A549 (cell line): ENCODE data around the gene SLC3A2. TPM values are rescaled to one million over a fixed set of nuclear protein-coding genes. Genes with fewer than 3 reads are reported as not detected.

Source experiments
- ATAC-seq, 2 experiments: fragments of 200-7000 bp in 1 of 2; fragments of >200 bp in 1 of 2; cut with Nextera tagmentation in 1 of 2; cut with Tn5 transposase in 1 of 2; 3 replicates each; pipeline versions ENCODE4 v1.8.0 to v1.9.1; 2018 to 2020; ENCODE audit warnings: mild to moderate bottlenecking in 1 of 2, moderate library complexity in 1 of 2
- CTCF ChIA-PET: fragments of 300-600 bp; sonication (Branson Sonifier 250); formaldehyde crosslinking; extraction: SDS; loops from one replicate; lab custom pipeline; 2021; ENCODE audit warnings: antibody characterized with exemption, inconsistent platforms; lab: Yijun Ruan, JAX
- POLR2A ChIA-PET: fragments of 350-600 bp; formaldehyde crosslinking; extraction: SDS; loops from one replicate; lab custom pipeline; 2021; ENCODE audit warnings: antibody characterized with exemption, inconsistent platforms; lab: Yijun Ruan, JAX
- DNase-seq, 2 experiments: peaks; one replicate each; pipeline versions ENCODE4 v3.0.0 to v3.0.0-alpha.2; 2011 to 2016; ENCODE audit warnings: low read depth in 1 of 2, low spot score in 1 of 2
- FAIRE-seq: peaks from 2 replicates; lab custom pipeline; 2011; peaks lifted over from hg19 to GRCh38; lab: Jason Lieb, UNC
- H3K27ac ChIP-seq, 2 experiments: fragments of >200 bp; sonication (Bioruptor Twin); formaldehyde crosslinking; 3 replicates each; pipeline ENCODE4 v1.5.1; 2016 to 2017
- H3K4me1 ChIP-seq: fragments of >200 bp; sonication (Bioruptor Twin); formaldehyde crosslinking; 3 replicates; pipeline ENCODE4 v1.6.1; 2016
- H3K4me2 ChIP-seq: fragments of >200 bp; sonication (Bioruptor Twin); formaldehyde crosslinking; 3 replicates; pipeline ENCODE4 v1.6.1; 2016
- H3K4me3 ChIP-seq: fragments of >200 bp; sonication (Bioruptor Twin); formaldehyde crosslinking; 3 replicates; pipeline ENCODE4 v1.5.1; 2016
- H3K9me3 ChIP-seq: fragments of >200 bp; sonication (Bioruptor Twin); formaldehyde crosslinking; 3 replicates; pipeline ENCODE4 v1.6.1; 2016
- CHD2 ChIP-seq: fragments of 150-350 bp; IDR thresholded peaks from 2 replicates; pipeline ENCODE4 v1.6.1; 2014; ENCODE audit warnings: low read length; ENCODE audit not compliant: partially characterized antibody
- EHF ChIP-seq: fragments of 250-450 bp; sonication (Bioruptor Pico); IDR thresholded peaks from 2 replicates; pipeline ENCODE4 v1.5.0; 2020; ENCODE audit warnings: mild to moderate bottlenecking
- FOSB ChIP-seq: fragments of 250-450 bp; sonication (Bioruptor Pico); IDR thresholded peaks from 2 replicates; pipeline ENCODE4 v1.5.0; 2020; ENCODE audit warnings: mild to moderate bottlenecking, moderate library complexity
- FOXS1 ChIP-seq: fragments of 250-450 bp; sonication (Bioruptor Pico); IDR thresholded peaks from 2 replicates; pipeline ENCODE4 v1.5.0; 2020; ENCODE audit warnings: mild to moderate bottlenecking, moderate library complexity
- HEYL ChIP-seq: fragments of 250-450 bp; sonication (Bioruptor Pico); IDR thresholded peaks from 2 replicates; pipeline ENCODE4 v1.8.0; 2021; ENCODE audit warnings: mild to moderate bottlenecking, moderate library complexity
- HOXA7 ChIP-seq: fragments of 250-450 bp; sonication (Bioruptor Pico); IDR thresholded peaks from 2 replicates; pipeline ENCODE4 v1.5.0; 2020; ENCODE audit warnings: mild to moderate bottlenecking, moderate library complexity
- HOXB13 ChIP-seq: fragments of 250-450 bp; sonication (Bioruptor Pico); IDR thresholded peaks from 2 replicates; pipeline ENCODE4 v1.5.0; 2020; ENCODE audit warnings: low read depth, mild to moderate bottlenecking, moderate library complexity
- JUN ChIP-seq, 2 experiments: fragments of >200 bp; sonication (Bioruptor Twin); formaldehyde crosslinking; IDR thresholded peaks; 2 replicates in 1 of 2; 3 replicates in 1 of 2; pipeline ENCODE4 v1.6.1; 2016 to 2017
- KDM1A ChIP-seq: fragments of 200-600 bp; sonication (generic); IDR thresholded peaks from 2 replicates; pipeline ENCODE4 v1.6.1; 2016; ENCODE audit warnings: low read depth, mild to moderate bottlenecking
- MYC ChIP-seq: IDR thresholded peaks from 2 replicates; pipeline ENCODE4 v1.6.1; 2012; ENCODE audit warnings: mild to moderate bottlenecking, inconsistent platforms, low read length, improper control_type of control experiment, borderline replicate concordance
- NFE2L2 ChIP-seq: fragments of 150-350 bp; conservative IDR thresholded peaks from 2 replicates; pipeline ENCODE4 v1.6.1; 2014; ENCODE audit warnings: low read length
- PHF8 ChIP-seq: fragments of 200-600 bp; sonication (generic); IDR thresholded peaks from 2 replicates; pipeline ENCODE4 v1.6.1; 2016; ENCODE audit warnings: low read depth, mild to moderate bottlenecking, antibody characterized with exemption, moderate library complexity, borderline replicate concordance
- POLR2AphosphoS2 ChIP-seq: conservative IDR thresholded peaks from 2 replicates; pipeline ENCODE4 v1.6.1; 2012; ENCODE audit warnings: low read length, improper control_type of control experiment, inconsistent platforms
- RAD21 ChIP-seq, 2 experiments: fragments of >200 bp in 1 of 2; sonication (Bioruptor Twin) in 1 of 2; formaldehyde crosslinking in 1 of 2; IDR thresholded peaks in 1 of 2; conservative IDR thresholded peaks in 1 of 2; 2 replicates in 1 of 2; 3 replicates in 1 of 2; pipeline ENCODE4 v1.6.1; 2012 to 2018; ENCODE audit warnings: inconsistent platforms in 1 of 2
- RCOR1 ChIP-seq: fragments of 150-350 bp; IDR thresholded peaks from 2 replicates; pipeline ENCODE4 v1.6.1; 2014; ENCODE audit warnings: antibody characterized with exemption, low read length, low read depth
- RFX5 ChIP-seq: fragments of 450-650 bp; IDR thresholded peaks from 2 replicates; pipeline ENCODE4 v1.7.1; 2014; ENCODE audit warnings: antibody characterized with exemption, mild to moderate bottlenecking, moderate library complexity
- TP53 ChIP-seq: fragments of 250-450 bp; sonication (Bioruptor Pico); IDR thresholded peaks from 2 replicates; pipeline ENCODE4 v1.5.0; 2021; ENCODE audit warnings: mild to moderate bottlenecking, moderate library complexity
- ZSCAN20 ChIP-seq: fragments of 250-450 bp; sonication (Bioruptor Pico); IDR thresholded peaks from 2 replicates; pipeline ENCODE4 v1.8.0; 2022; ENCODE audit warnings: mild to moderate bottlenecking, moderate library complexity
- WGBS: methylation state at CpG from one replicate; pipeline ENCODE4 v1.1.6; 2017; ENCODE audit errors: missing lambda C conversion rate; 5-methylcytosine and 5-hydroxymethylcytosine counted together
- polyA plus RNA-seq, 4 experiments: library from polyadenylated mRNA; depleted of rRNA in 3 of 4; stranded (reverse); fragments of >200 nt; fragmentation: RNase III in 1 of 4; extraction: RNeasy Plus Mini Kit Qiagen cat#74134 plus additional on column Dnase treatment in 1 of 4; gene quantifications; 2 replicates in 3 of 4; 3 replicates in 1 of 4; pipeline ENCODE4 v1.2.3, GENCODE V29; 2011 to 2017
- TF ChIP-seq, protein P1 (sequence below): fragments of 250-450 bp; sonication (Bioruptor Pico); IDR thresholded peaks from 2 replicates; pipeline ENCODE4 v1.5.0; 2020; ENCODE audit warnings: low read depth, mild to moderate bottlenecking, moderate library complexity
- TF ChIP-seq, protein P2 (sequence below): fragments of >200 bp; sonication (Bioruptor Twin); formaldehyde crosslinking; IDR thresholded peaks from 2 replicates; pipeline ENCODE4 v1.6.1; 2016
- TF ChIP-seq, protein P3 (sequence below): fragments of >200 bp; sonication (Bioruptor Twin); formaldehyde crosslinking; IDR thresholded peaks from 3 replicates; pipeline ENCODE4 v1.5.1; 2016
- TF ChIP-seq, protein P4 (sequence below): IDR thresholded peaks from 2 replicates; pipeline ENCODE4 v1.6.1; 2012; ENCODE audit warnings: low read depth, borderline replicate concordance

Gene SLC3A2
- polyA plus RNA-seq, 2 of the 4 experiments (the other 2 are of a cell fraction): 1,007 to 1,064 TPM

DNA sequence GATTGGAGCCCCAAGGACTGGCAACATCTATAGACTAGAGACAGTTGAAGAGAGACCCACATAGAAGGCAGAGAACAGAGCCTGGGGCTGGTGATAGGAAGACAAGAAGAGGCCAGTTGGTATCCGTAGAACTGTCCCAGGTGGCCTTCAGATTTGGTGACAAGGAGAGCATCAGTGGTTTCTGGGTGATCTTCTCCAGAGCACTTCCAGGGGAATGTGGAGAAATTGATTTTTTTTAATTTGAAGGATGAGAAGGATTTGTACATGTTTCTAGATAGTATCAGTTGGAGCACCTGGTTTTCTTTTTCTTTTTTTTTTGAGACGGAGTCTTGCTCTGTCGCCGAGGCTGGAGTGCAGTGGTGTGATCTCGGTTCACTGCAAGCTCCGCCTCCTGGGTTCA is 14.8 kb downstream of the SLC3A2 start:
- Histone ChIP-seq H3K27ac (no peak overlapping the region), H3K4me1 (no peaks in the 10 kb centered on the region), H3K4me3 (no peak overlapping the region), H3K9me3 (no peaks in the 10 kb centered on the region), H3K4me2 (no peak overlapping the region)
- FAIRE-seq (no peak), DNase-seq (no peak), ATAC-seq (0 out of 6 replicates have a peak, but pooled peaks of 1 of the 2 experiments have one; percentile 6)
- ChIA-PET CTCF (interaction anchor here (1.1 to 7.8 kb wide), 3 partner anchors 11 to 128 kb away, joined by 4 to 59 read pairs (median 4); no protein-coding TSS in a partner anchor), POLR2A (interaction anchor here (1.6 kb wide), 1 partner anchor 13 kb away, joined by 9 read pairs; no protein-coding TSS in a partner anchor)
- TF ChIP-seq HOXB13 (CRISPR knock-in tag) (no peak), RAD21 (conservative IDR thresholded peaks at IDR 0.05 in 1 of 2, IDR thresholded peaks at IDR 0.05 in 1 of 2) (no peak), FOXS1 (no peak), NFE2L2 (no peak), JUN (IDR thresholded peaks at IDR 0.05) (no peak), EHF (CRISPR knock-in tag) (no peak), MYC (no peak), RFX5 (no peak), KDM1A (no peak), FOSB (CRISPR knock-in tag) (no peak), ZSCAN20 (CRISPR knock-in tag) (no peak), POLR2AphosphoS2 (no peak), HOXA7 (CRISPR knock-in tag) (no peak), HEYL (CRISPR knock-in tag) (no peak)
- TF ChIP-seq, protein P1, sequence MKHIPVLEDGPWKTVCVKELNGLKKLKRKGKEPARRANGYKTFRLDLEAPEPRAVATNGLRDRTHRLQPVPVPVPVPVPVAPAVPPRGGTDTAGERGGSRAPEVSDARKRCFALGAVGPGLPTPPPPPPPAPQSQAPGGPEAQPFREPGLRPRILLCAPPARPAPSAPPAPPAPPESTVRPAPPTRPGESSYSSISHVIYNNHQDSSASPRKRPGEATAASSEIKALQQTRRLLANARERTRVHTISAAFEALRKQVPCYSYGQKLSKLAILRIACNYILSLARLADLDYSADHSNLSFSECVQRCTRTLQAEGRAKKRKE: no peak
- TF ChIP-seq, protein P2, sequence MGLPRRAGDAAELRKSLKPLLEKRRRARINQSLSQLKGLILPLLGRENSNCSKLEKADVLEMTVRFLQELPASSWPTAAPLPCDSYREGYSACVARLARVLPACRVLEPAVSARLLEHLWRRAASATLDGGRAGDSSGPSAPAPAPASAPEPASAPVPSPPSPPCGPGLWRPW: no peak
- 84% methylated on average over 6 of the region's 6 CpGs for WGBS

DNA sequence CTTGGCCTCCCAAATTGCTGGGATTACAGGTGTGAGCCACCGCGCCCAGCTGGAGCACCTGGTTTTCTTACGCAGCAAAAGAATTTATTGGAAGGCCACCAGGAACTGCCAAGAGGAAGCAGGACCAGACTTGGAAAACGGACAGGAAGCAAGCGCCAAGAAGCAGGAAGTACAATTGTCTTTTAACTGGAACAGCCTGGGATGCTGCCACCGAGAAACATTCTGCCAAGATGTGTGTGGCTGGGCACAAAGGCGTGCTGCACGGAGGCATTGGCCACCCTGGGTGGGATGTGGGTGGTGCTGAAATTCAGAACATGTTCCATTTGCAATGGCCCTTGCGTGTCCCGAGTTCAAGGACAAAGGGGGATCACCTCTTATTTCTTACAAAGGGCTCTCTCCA is 15.4 kb downstream of the SLC3A2 start:
- H3K4me1 ChIP-seq: no peaks in the 10 kb centered on the region
- ATAC-seq (no peak), FAIRE-seq (no peak), DNase-seq (no peak)
- no peaks in the 10 kb centered on the region for H3K9me3 ChIP-seq
- no peak overlapping the region for H3K4me3 ChIP-seq
- ChIA-PET POLR2A (no interaction called here), CTCF (interaction anchor here (1.5 to 7.8 kb wide), 3 partner anchors 10 to 13 kb away, joined by 3 to 59 read pairs (median 4); no protein-coding TSS in a partner anchor)
- no peak for TF ChIP-seq TP53 (CRISPR knock-in tag)
- no peak for TF ChIP-seq PHF8
- TF ChIP-seq, protein P3, sequence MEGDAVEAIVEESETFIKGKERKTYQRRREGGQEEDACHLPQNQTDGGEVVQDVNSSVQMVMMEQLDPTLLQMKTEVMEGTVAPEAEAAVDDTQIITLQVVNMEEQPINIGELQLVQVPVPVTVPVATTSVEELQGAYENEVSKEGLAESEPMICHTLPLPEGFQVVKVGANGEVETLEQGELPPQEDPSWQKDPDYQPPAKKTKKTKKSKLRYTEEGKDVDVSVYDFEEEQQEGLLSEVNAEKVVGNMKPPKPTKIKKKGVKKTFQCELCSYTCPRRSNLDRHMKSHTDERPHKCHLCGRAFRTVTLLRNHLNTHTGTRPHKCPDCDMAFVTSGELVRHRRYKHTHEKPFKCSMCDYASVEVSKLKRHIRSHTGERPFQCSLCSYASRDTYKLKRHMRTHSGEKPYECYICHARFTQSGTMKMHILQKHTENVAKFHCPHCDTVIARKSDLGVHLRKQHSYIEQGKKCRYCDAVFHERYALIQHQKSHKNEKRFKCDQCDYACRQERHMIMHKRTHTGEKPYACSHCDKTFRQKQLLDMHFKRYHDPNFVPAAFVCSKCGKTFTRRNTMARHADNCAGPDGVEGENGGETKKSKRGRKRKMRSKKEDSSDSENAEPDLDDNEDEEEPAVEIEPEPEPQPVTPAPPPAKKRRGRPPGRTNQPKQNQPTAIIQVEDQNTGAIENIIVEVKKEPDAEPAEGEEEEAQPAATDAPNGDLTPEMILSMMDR: no peak
- TF ChIP-seq, protein P4, sequence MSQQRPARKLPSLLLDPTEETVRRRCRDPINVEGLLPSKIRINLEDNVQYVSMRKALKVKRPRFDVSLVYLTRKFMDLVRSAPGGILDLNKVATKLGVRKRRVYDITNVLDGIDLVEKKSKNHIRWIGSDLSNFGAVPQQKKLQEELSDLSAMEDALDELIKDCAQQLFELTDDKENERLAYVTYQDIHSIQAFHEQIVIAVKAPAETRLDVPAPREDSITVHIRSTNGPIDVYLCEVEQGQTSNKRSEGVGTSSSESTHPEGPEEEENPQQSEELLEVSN: no peak
- no peak overlapping the region for H3K4me2 ChIP-seq
- 75% methylated on average over 10 of the region's 10 CpGs for WGBS
- H3K27ac ChIP-seq: no peak overlapping the region

DNA sequence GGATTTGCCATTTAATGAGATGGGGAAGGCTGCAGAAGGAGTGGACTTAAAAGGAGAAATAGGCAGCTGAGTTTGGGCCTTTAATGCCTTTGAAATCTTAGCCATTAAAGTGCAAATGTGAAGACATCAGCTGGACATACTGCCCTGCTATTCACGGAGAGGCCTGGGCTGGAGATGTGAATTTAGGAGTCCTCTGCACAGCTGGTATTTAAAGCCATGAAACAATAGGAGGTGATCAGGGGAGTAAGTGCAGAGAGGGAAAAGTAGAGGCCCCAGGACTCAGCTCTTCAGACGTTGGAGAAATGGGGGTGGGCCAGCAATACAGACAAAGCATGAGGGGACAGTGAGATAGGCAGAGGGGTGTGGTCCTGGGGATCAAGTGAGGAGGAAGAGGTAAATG is 16.6 kb downstream of the SLC3A2 start:
- no peak overlapping the region for H3K4me2 ChIP-seq
- no peak for TF ChIP-seq CHD2
- TF ChIP-seq RCOR1: no peak
- no peak overlapping the region for H3K4me3 ChIP-seq
- no peaks in the 10 kb centered on the region for H3K9me3 ChIP-seq
- no peak overlapping the region for H3K27ac ChIP-seq
- no peaks in the 10 kb centered on the region for H3K4me1 ChIP-seq
- no peak for DNase-seq
- ChIA-PET CTCF (interaction anchor here (1.5 to 7.8 kb wide), 4 partner anchors 9 to 138 kb away, joined by 3 to 59 read pairs (median 7); no protein-coding TSS in a partner anchor), POLR2A (interaction anchor here (1.0 kb wide), 1 partner anchor 56 kb away, joined by 3 read pairs; no protein-coding TSS in a partner anchor)
- 45% methylated on average over 2 of the region's 2 CpGs for WGBS
- no peak for ATAC-seq
- FAIRE-seq: no peak
